ENCODE data around the gene HBB.

GRCh38 chr11:5203366-5203765, 23.5 kb downstream of the HBB start:
- TF ChIP-seq CTCF (conservative IDR thresholded peaks at IDR 0.05; ENCODE audit: low read depth, low read length) (no peak), MAZ (IDR thresholded peaks at IDR 0.05; ENCODE audit: borderline replicate concordance, low read depth, low read length) (no peak), FOS (IDR thresholded peaks at IDR 0.05; ENCODE audit: low read depth, low read length) (no peak), USF2 (IDR thresholded peaks at IDR 0.05; ENCODE audit: low read depth, low read length) (no peak), RCOR1 (IDR thresholded peaks at IDR 0.05; ENCODE audit: insufficient replicate concordance, low read length) (no peak), BHLHE40 (IDR thresholded peaks at IDR 0.05; ENCODE audit: low read depth, low read length) (no peak)
